Fibroblast of villous mesenchyme (primary cell): ENCODE data around the gene UGT2B28. TPM values are rescaled to one million over a fixed set of nuclear protein-coding genes. Genes with fewer than 3 reads are reported as not detected.
"Not testable (repeated sequence)": the region's sequence is repeated elsewhere in the genome, so short reads cannot be mapped to it uniquely, and the experiment has no call there.

Experiments used
- DNase-seq: peaks from one replicate; pipeline ENCODE4 v3.0.0-alpha.2; 2010; ENCODE audit warnings: low read depth
- H3K4me3 ChIP-seq: 2 replicates; pipeline ENCODE4 v1.5.1; 2011; ENCODE audit warnings: low read depth, mild to moderate bottlenecking, low read length
- CTCF ChIP-seq: IDR thresholded peaks from 2 replicates; pipeline ENCODE4 v1.5.1; 2012; ENCODE audit warnings: low read depth, mild to moderate bottlenecking, low read length; ENCODE audit not compliant: insufficient read depth
- total RNA-seq: library from RNA; depleted of rRNA; stranded (reverse); fragments of >200 nt; gene quantifications from 2 replicates; pipeline ENCODE4 v1.2.3, GENCODE V29; 2012

Gene UGT2B28
- not detected in 2 replicates for total RNA-seq

- not testable (repeated sequence) for H3K4me3 ChIP-seq, DNase-seq
These were observed at the start of gene UGT2B28 for GRCh38 chr4:69280081-69280480. UGT2B28 (plus strand) TSS chr4:69280475; CDS start chr4:69280501, 26 bp downstream.

- no peak overlapping the region for H3K4me3 ChIP-seq
- no peak for DNase-seq
- TF ChIP-seq CTCF = no peak
These were observed 41.2 kb upstream of the UGT2B28 start for GRCh38 chr4:69239092-69239491.

- no peak overlapping the region for H3K4me3 ChIP-seq
- TF ChIP-seq CTCF = no peak
- no peak for DNase-seq
These were observed 40.6 kb upstream of the UGT2B28 start for GRCh38 chr4:69239557-69240168.

GRCh38 chr4:69240787-69241186 is 39.5 kb upstream of the UGT2B28 start:
- H3K4me3 ChIP-seq, DNase-seq: not testable (repeated sequence)

GRCh38 chr4:69241746-69242145 is 38.5 kb upstream of the UGT2B28 start:
- not testable (repeated sequence) for DNase-seq, H3K4me3 ChIP-seq

GRCh38 chr4:69242562-69243240 is 37.6 kb upstream of the UGT2B28 start:
- not testable (repeated sequence) for DNase-seq, H3K4me3 ChIP-seq

- not testable (repeated sequence) for DNase-seq, H3K4me3 ChIP-seq
These were observed 29.4 kb upstream of the UGT2B28 start for GRCh38 chr4:69250884-69251283.

- H3K4me3 ChIP-seq, DNase-seq: not testable (repeated sequence)
These were observed 27.0 kb upstream of the UGT2B28 start for GRCh38 chr4:69253147-69253772.

GRCh38 chr4:69268612-69269011 is 11.7 kb upstream of the UGT2B28 start:
- not testable (repeated sequence) for H3K4me3 ChIP-seq, DNase-seq

- not testable (repeated sequence) for DNase-seq, H3K4me3 ChIP-seq
These were observed 16.1 kb downstream of the UGT2B28 start for GRCh38 chr4:69296356-69296755.

GRCh38 chr4:69308426-69309033 is 28.3 kb downstream of the UGT2B28 start:
- DNase-seq, H3K4me3 ChIP-seq: not testable (repeated sequence)

GRCh38 chr4:69309549-69310076 is 29.3 kb downstream of the UGT2B28 start:
- H3K4me3 ChIP-seq, DNase-seq: not testable (repeated sequence)

GRCh38 chr4:69310262-69310661 is 30.0 kb downstream of the UGT2B28 start:
- not testable (repeated sequence) for DNase-seq, H3K4me3 ChIP-seq
